SK-N-SH (cell line): ENCODE data around the gene ERICH3. TPM values are rescaled to one million over a fixed set of nuclear protein-coding genes. Genes with fewer than 3 reads are reported as not detected.

ENCODE experiments used
- CTCF ChIA-PET: fragments of 300-600, 350-600 bp; formaldehyde crosslinking; extraction: SDS; loops from one replicate; lab custom pipeline; 2021; lab: Yijun Ruan, JAX
- POLR2A ChIA-PET: fragments of 350-600 bp; sonication (Branson Sonifier 250); formaldehyde crosslinking; extraction: SDS; loops from one replicate; lab custom pipeline; 2020; ENCODE audit warnings: antibody characterized with exemption, inconsistent platforms; lab: Yijun Ruan, JAX
- DNase-seq: peaks from one replicate; pipeline ENCODE4 v3.0.0; 2012
- H2AFZ ChIP-seq: fragments of 200-600 bp; sonication (generic); 2 replicates; pipeline ENCODE4 v1.8.1; 2016; ENCODE audit warnings: antibody characterized with exemption, mild to moderate bottlenecking, low read depth
- H3F3A ChIP-seq: fragments of 200-600 bp; sonication (generic); replicated peaks from 2 replicates; pipeline ENCODE3; 2016; ENCODE audit warnings: antibody characterized with exemption, mild to moderate bottlenecking; ENCODE audit not compliant: insufficient read depth
- H3K27ac ChIP-seq, 2 experiments: fragments of 200-500 bp in 1 of 2; fragments of 200-600 bp in 1 of 2; sonication (Bioruptor generic) in 1 of 2; sonication (generic), shearing (Covaris generic) in 1 of 2; 2 replicates each; pipeline versions ENCODE4 v1.5.1 to v1.6.1; 2014 to 2016; ENCODE audit warnings: low read depth in 2 of 2, inconsistent platforms in 1 of 2, low read length in 1 of 2, mild to moderate bottlenecking in 1 of 2, mixed read lengths in 1 of 2
- H3K27me3 ChIP-seq: fragments of 200-600 bp; sonication (generic), shearing (Covaris generic); 2 replicates; pipeline ENCODE4 v1.6.1; 2016; ENCODE audit warnings: mixed run types; ENCODE audit not compliant: insufficient read depth
- H3K36me3 ChIP-seq, 2 experiments: fragments of 200-500 bp in 1 of 2; fragments of 200-600 bp in 1 of 2; sonication (Bioruptor generic) in 1 of 2; sonication (generic) in 1 of 2; replicated peaks in 1 of 2; 2 replicates each; pipeline versions ENCODE3 to v1.5.1; 2014 to 2016; ENCODE audit warnings: low read length in 1 of 2, mild to moderate bottlenecking in 1 of 2; ENCODE audit not compliant: insufficient read depth in 2 of 2, control insufficient read depth in 1 of 2
- H3K4me1 ChIP-seq, 2 experiments: fragments of 200-500 bp in 1 of 2; fragments of 200-600 bp in 1 of 2; sonication (Bioruptor generic) in 1 of 2; sonication (generic), shearing (Covaris generic) in 1 of 2; 2 replicates each; pipeline versions ENCODE4 v1.5.1 to v1.6.1; 2014 to 2016; ENCODE audit warnings: low read depth in 1 of 2, low read length in 1 of 2, mixed run types in 1 of 2; ENCODE audit not compliant: insufficient read depth in 2 of 2, control insufficient read depth in 1 of 2
- H3K4me2 ChIP-seq: fragments of 200-600 bp; sonication (generic), shearing (Covaris generic); 2 replicates; pipeline ENCODE4 v1.6.1; 2017; ENCODE audit warnings: mixed run types
- H3K4me3 ChIP-seq, 2 experiments: fragments of 200-500 bp in 1 of 2; fragments of 200-600 bp in 1 of 2; sonication (Bioruptor generic) in 1 of 2; sonication (generic), shearing (Covaris generic) in 1 of 2; 2 replicates each; pipeline versions ENCODE4 v1.5.1 to v1.8.1; 2014 to 2016; ENCODE audit warnings: low read depth in 2 of 2, inconsistent platforms in 1 of 2, low read length in 1 of 2, mild to moderate bottlenecking in 1 of 2, mixed read lengths in 1 of 2, moderate library complexity in 1 of 2
- H3K79me2 ChIP-seq: fragments of 200-600 bp; sonication (generic); 2 replicates; pipeline ENCODE4 v1.8.1; 2017; ENCODE audit warnings: mild to moderate bottlenecking; ENCODE audit not compliant: insufficient read depth
- H3K9ac ChIP-seq: fragments of 200-600 bp; sonication (generic); 2 replicates; pipeline ENCODE4 v1.6.1; 2017; ENCODE audit warnings: mixed run types
- H3K9me2 ChIP-seq: fragments of 200-600 bp; sonication (generic); 2 replicates; pipeline ENCODE4 v1.6.1; 2017; ENCODE audit warnings: mixed run types
- H3K9me3 ChIP-seq: fragments of 200-600 bp; sonication (generic); 2 replicates; pipeline ENCODE4 v1.6.1; 2017; ENCODE audit warnings: mixed run types, mild to moderate bottlenecking, moderate library complexity
- H4K20me1 ChIP-seq: fragments of 200-600 bp; sonication (generic); 2 replicates; pipeline ENCODE4 v1.6.1; 2017; ENCODE audit warnings: mild to moderate bottlenecking, mixed run types; ENCODE audit not compliant: insufficient read depth
- CHD2 ChIP-seq: fragments of 150-350 bp; IDR thresholded peaks from 2 replicates; pipeline ENCODE4 v1.6.1; 2018; ENCODE audit warnings: low read length; ENCODE audit not compliant: partially characterized antibody
- CTCF ChIP-seq: fragments of 200-600 bp; sonication (generic); IDR thresholded peaks from 2 replicates; pipeline ENCODE4 v1.6.1; 2017; ENCODE audit warnings: antibody characterized with exemption, mild to moderate bottlenecking, moderate library complexity
- EP300 ChIP-seq, 2 experiments: IDR thresholded peaks; 2 replicates each; pipeline versions ENCODE4 v1.4.0 to v1.6.1; 2012; ENCODE audit warnings: borderline replicate concordance in 1 of 2, low read depth in 1 of 2, low read length in 1 of 2
- FOSL2 ChIP-seq: IDR thresholded peaks from 2 replicates; pipeline ENCODE4 v1.4.0; 2012; ENCODE audit warnings: low read depth, mild to moderate bottlenecking, moderate library complexity, borderline replicate concordance
- FOXJ3 ChIP-seq: sonication (generic); formaldehyde crosslinking; IDR thresholded peaks from 2 replicates; pipeline ENCODE4 v1.5.1; 2020; ENCODE audit warnings: mild to moderate bottlenecking, missing genetic modification reagents
- FOXM1 ChIP-seq: IDR thresholded peaks from 2 replicates; pipeline ENCODE4 v1.4.0; 2012; ENCODE audit warnings: low read depth, mild to moderate bottlenecking
- GATA2 ChIP-seq: sonication (generic); formaldehyde crosslinking; IDR thresholded peaks from 2 replicates; pipeline ENCODE4 v1.5.0; 2020; ENCODE audit warnings: mild to moderate bottlenecking, missing genetic modification reagents
- JUND ChIP-seq: IDR thresholded peaks from 2 replicates; pipeline ENCODE4 v1.4.0; 2012
- MAX ChIP-seq: IDR thresholded peaks from 2 replicates; pipeline ENCODE4 v1.4.0; 2012; ENCODE audit warnings: low read depth
- MEF2A ChIP-seq: IDR thresholded peaks from 2 replicates; pipeline ENCODE4 v1.4.0; 2012; ENCODE audit warnings: low read depth, borderline replicate concordance
- MXI1 ChIP-seq: IDR thresholded peaks from 2 replicates; pipeline ENCODE4 v1.6.1; 2012; ENCODE audit warnings: mild to moderate bottlenecking, low read depth, low read length, improper control_type of control experiment
- RAD21 ChIP-seq: IDR thresholded peaks from 2 replicates; pipeline ENCODE4 v1.6.1; 2012; ENCODE audit warnings: mild to moderate bottlenecking, low read length
- RCOR1 ChIP-seq: fragments of 150-350 bp; IDR thresholded peaks from 2 replicates; pipeline ENCODE4 v1.6.1; 2017; ENCODE audit warnings: antibody characterized with exemption, low read length
- REST ChIP-seq: IDR thresholded peaks from 2 replicates; pipeline ENCODE4 v1.6.1; 2012; ENCODE audit warnings: mild to moderate bottlenecking, low read depth, low read length, moderate library complexity
- RXRA ChIP-seq: IDR thresholded peaks from 2 replicates; pipeline ENCODE4 v1.4.0; 2012; ENCODE audit warnings: low read depth, mild to moderate bottlenecking, borderline replicate concordance
- TAF1 ChIP-seq: IDR thresholded peaks from 2 replicates; pipeline ENCODE4 v1.6.1; 2012; ENCODE audit warnings: low read depth, mild to moderate bottlenecking, low read length, moderate library complexity, borderline replicate concordance
- TCF12 ChIP-seq: IDR thresholded peaks from 2 replicates; pipeline ENCODE4 v1.4.0; 2012
- TEAD4 ChIP-seq: IDR thresholded peaks from 2 replicates; pipeline ENCODE4 v1.4.0; 2012; ENCODE audit warnings: mild to moderate bottlenecking, borderline replicate concordance; ENCODE audit not compliant: insufficient read depth
- YY1 ChIP-seq: IDR thresholded peaks from 2 replicates; pipeline ENCODE4 v1.4.0; 2012; ENCODE audit warnings: low read depth, mild to moderate bottlenecking
- WGBS: methylation state at CpG from one replicate; pipeline ENCODE4 v1.1.6; 2017; ENCODE audit warnings: low lambda C conversion rate; 5-methylcytosine and 5-hydroxymethylcytosine counted together
- polyA plus RNA-seq, 3 experiments: library from polyadenylated mRNA; depleted of rRNA; stranded (reverse); fragments of >200 nt; gene quantifications; 2 replicates each; pipeline ENCODE4 v1.2.3, GENCODE V29; 2012
- TF ChIP-seq, protein P1 (sequence below): fragments of 150-350 bp; IDR thresholded peaks from 2 replicates; pipeline ENCODE4 v1.6.1; 2016; ENCODE audit warnings: mild to moderate bottlenecking, low read depth, low read length
- TF ChIP-seq, protein P2 (sequence below): fragments of 150-350 bp; IDR thresholded peaks from 2 replicates; pipeline ENCODE4 v1.6.1; 2017; ENCODE audit warnings: antibody characterized with exemption, low read length, low read depth, borderline replicate concordance

The ERICH3 gene
- polyA plus RNA-seq, 1 of the 3 experiments (the other 2 are of a cell fraction) = not detected

- TF ChIP-seq MEF2A = no peak
- no peak for TF ChIP-seq GATA2
- no peak for TF ChIP-seq TAF1
- TF ChIP-seq TEAD4 = no peak
These were observed 13.3 kb upstream of the ERICH3 start (continued) for GRCh38 chr1:74686928-74687327.

GRCh38 chr1:74684301-74684700 is 10.7 kb upstream of the ERICH3 start:
- H3K9ac ChIP-seq = no peak overlapping the region

GRCh38 chr1:74683656-74684055 is 10.1 kb upstream of the ERICH3 start:
- H3K4me3 ChIP-seq = no peak overlapping the region
- no peak for DNase-seq
- no peaks in the 10 kb centered on the region for H3K27me3 ChIP-seq
- H3K9me3 ChIP-seq = no peaks in the 10 kb centered on the region
- H3K27ac ChIP-seq = no peak overlapping the region
- no peaks in the 10 kb centered on the region for H3F3A ChIP-seq
- H3K36me3 ChIP-seq = no peaks in the 10 kb centered on the region
- no peak overlapping the region for H2AFZ ChIP-seq
- no peaks in the 10 kb centered on the region; a peak in 2 of 4 replicates for H3K4me1 ChIP-seq
- no peaks in the 10 kb centered on the region for H3K9me2 ChIP-seq
- no peaks in the 10 kb centered on the region for H4K20me1 ChIP-seq
- H3K79me2 ChIP-seq = no peaks in the 10 kb centered on the region
- ChIA-PET CTCF (interaction anchor here (2.0 kb wide), 1 partner anchor 180 kb away, joined by 7 read pairs; no protein-coding TSS in a partner anchor), POLR2A (no interaction called here)
- H3K4me2 ChIP-seq = no peak overlapping the region
- no peak overlapping the region for H3K9ac ChIP-seq
- TF ChIP-seq TCF12 (no peak), CTCF (no peak), YY1 (no peak), JUND (no peak), FOXM1 (no peak), FOSL2 (no peak), RCOR1 (no peak), MXI1 (no peak), MAX (no peak), CHD2 (no peak), FOXJ3 (CRISPR knock-in tag) (no peak), GATA2 (no peak), REST (no peak), RAD21 (no peak)
- TF ChIP-seq, protein P1, sequence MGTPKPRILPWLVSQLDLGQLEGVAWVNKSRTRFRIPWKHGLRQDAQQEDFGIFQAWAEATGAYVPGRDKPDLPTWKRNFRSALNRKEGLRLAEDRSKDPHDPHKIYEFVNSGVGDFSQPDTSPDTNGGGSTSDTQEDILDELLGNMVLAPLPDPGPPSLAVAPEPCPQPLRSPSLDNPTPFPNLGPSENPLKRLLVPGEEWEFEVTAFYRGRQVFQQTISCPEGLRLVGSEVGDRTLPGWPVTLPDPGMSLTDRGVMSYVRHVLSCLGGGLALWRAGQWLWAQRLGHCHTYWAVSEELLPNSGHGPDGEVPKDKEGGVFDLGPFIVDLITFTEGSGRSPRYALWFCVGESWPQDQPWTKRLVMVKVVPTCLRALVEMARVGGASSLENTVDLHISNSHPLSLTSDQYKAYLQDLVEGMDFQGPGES = no peak
- TF ChIP-seq, protein P2, sequence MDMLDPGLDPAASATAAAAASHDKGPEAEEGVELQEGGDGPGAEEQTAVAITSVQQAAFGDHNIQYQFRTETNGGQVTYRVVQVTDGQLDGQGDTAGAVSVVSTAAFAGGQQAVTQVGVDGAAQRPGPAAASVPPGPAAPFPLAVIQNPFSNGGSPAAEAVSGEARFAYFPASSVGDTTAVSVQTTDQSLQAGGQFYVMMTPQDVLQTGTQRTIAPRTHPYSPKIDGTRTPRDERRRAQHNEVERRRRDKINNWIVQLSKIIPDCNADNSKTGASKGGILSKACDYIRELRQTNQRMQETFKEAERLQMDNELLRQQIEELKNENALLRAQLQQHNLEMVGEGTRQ = no peak

More at GRCh38 chr1:74684301-74684700, 10.7 kb upstream of the ERICH3 start:
- Histone ChIP-seq H3K4me2 (no peak overlapping the region), H3K4me1 (no peaks in the 10 kb centered on the region; a peak in 2 of 4 replicates), H3K9me2 (no peaks in the 10 kb centered on the region), H3K36me3 (no peaks in the 10 kb centered on the region), H3K27ac (no peak overlapping the region), H3K79me2 (no peaks in the 10 kb centered on the region), H4K20me1 (no peaks in the 10 kb centered on the region), H3F3A (no peaks in the 10 kb centered on the region), H3K9me3 (no peaks in the 10 kb centered on the region), H3K4me3 (no peak overlapping the region), H3K27me3 (no peaks in the 10 kb centered on the region), H2AFZ (no peak overlapping the region)
- CTCF ChIA-PET = interaction anchor here (2.0 kb wide), 1 partner anchor 181 kb away, joined by 7 read pairs; no protein-coding TSS in a partner anchor
- TF ChIP-seq FOSL2 (no peak), RXRA (no peak), EP300 (IDR thresholded peaks at IDR 0.05; ENCODE audit: borderline replicate concordance in 1 of 2, low read depth in 1 of 2, low read length in 1 of 2) (no peak), GATA2 (no peak)
- WGBS = 64% methylated on average over 2 of the region's 2 CpGs
- DNase-seq = no peak
- POLR2A ChIA-PET = no interaction called here
